GM21786 (cell line): ENCODE data around the gene DRC7.

ENCODE experiments used
- ATAC-seq: cut with Tn5 transposase; IDR thresholded peaks from one replicate; pipeline ENCODE4 v1.9.1; 2021; ENCODE audit not compliant: unreplicated experiment

Gene DRC7

GRCh38 chr16:57692636-57693035, 2.0 kb upstream of the DRC7 start:
- no peak for ATAC-seq

GRCh38 chr16:57693550-57693949, 1.1 kb upstream of the DRC7 start:
- no peak for ATAC-seq

GRCh38 chr16:57694231-57694724, 328 bp upstream of the DRC7 start:
- no peak for ATAC-seq

- no peak for ATAC-seq
Observed at GRCh38 chr16:57695680-57696069, 1.1 kb downstream of the DRC7 start.

- no peak for ATAC-seq
Observed at GRCh38 chr16:57696240-57696639, 1.6 kb downstream of the DRC7 start.

GRCh38 chr16:57697896-57698537, 3.4 kb downstream of the DRC7 start:
- ATAC-seq, result no peak

- ATAC-seq, result no peak
Observed at GRCh38 chr16:57698812-57699405, 4.3 kb downstream of the DRC7 start.

- ATAC-seq, result no peak
Observed at GRCh38 chr16:57699481-57699880, 4.9 kb downstream of the DRC7 start.

GRCh38 chr16:57699899-57700298, 5.3 kb downstream of the DRC7 start:
- ATAC-seq, result no peak

- no peak for ATAC-seq
Observed at GRCh38 chr16:57700781-57701551, 6.4 kb downstream of the DRC7 start.

GRCh38 chr16:57701759-57702371, 7.3 kb downstream of the DRC7 start:
- no peak for ATAC-seq

- no peak for ATAC-seq
Observed at GRCh38 chr16:57703416-57704010, 8.9 kb downstream of the DRC7 start.

GRCh38 chr16:57704011-57704904, 9.7 kb downstream of the DRC7 start:
- no peak for ATAC-seq

GRCh38 chr16:57704905-57705852, 10.6 kb downstream of the DRC7 start:
- no peak for ATAC-seq

GRCh38 chr16:57706717-57707116, 12.1 kb downstream of the DRC7 start:
- ATAC-seq, result no peak

GRCh38 chr16:57707331-57707730, 12.7 kb downstream of the DRC7 start:
- ATAC-seq, result no peak

- no peak for ATAC-seq
Observed at GRCh38 chr16:57708168-57708567, 13.6 kb downstream of the DRC7 start.

- no peak for ATAC-seq
Observed at GRCh38 chr16:57709663-57710062, 15.1 kb downstream of the DRC7 start.

- no peak for ATAC-seq
Observed at GRCh38 chr16:57711346-57711745, 16.7 kb downstream of the DRC7 start.
